PC-9 (cell line): Measurements from ENCODE around the gene NINJ1. TPM values are rescaled to one million over a fixed set of nuclear protein-coding genes. Genes with fewer than 3 reads are reported as not detected.

Experiments used
- BruUV-seq: library from RNA; stranded (reverse); fragments of 400-500 nt; replicated peaks from 2 replicates; lab custom pipeline; 2021; lab: Mats Ljungman, UMichigan
- CTCF ChIA-PET: fragments of 300-600 bp; sonication (Branson Sonifier 250); formaldehyde crosslinking; loops from one replicate; lab custom pipeline; 2022; ENCODE audit warnings: antibody characterized with exemption; lab: Charles Lee
- POLR2A ChIA-PET: fragments of 300-600 bp; sonication (Branson Sonifier 250); formaldehyde crosslinking; loops from one replicate; lab custom pipeline; 2022; ENCODE audit warnings: antibody characterized with exemption; ENCODE audit not compliant: unreplicated experiment; lab: Charles Lee
- DNase-seq, 2 experiments: peaks; one replicate each; pipeline versions ENCODE4 v3.0.0 to v3.0.0-alpha.2; 2015 to 2022; ENCODE audit warnings: mixed read lengths in 1 of 2
- H2AFZ ChIP-seq: fragments of 200-600 bp; sonication (generic); 2 replicates; pipeline ENCODE4 v1.8.1; 2017; ENCODE audit warnings: antibody characterized with exemption
- H3F3A ChIP-seq: fragments of 200-600 bp; sonication (generic); 2 replicates; pipeline ENCODE4 v1.8.1; 2017; ENCODE audit warnings: antibody characterized with exemption, mild to moderate bottlenecking, low read depth; ENCODE audit not compliant: insufficient read depth
- H3K27ac ChIP-seq: fragments of 200-600 bp; sonication (generic); 2 replicates; pipeline ENCODE4 v1.6.1; 2016; ENCODE audit warnings: mixed run types
- H3K27me3 ChIP-seq: fragments of 200-600 bp; sonication (generic); 2 replicates; pipeline ENCODE4 v1.6.1; 2016; ENCODE audit warnings: low read depth, mixed run types; ENCODE audit not compliant: insufficient read depth
- H3K36me3 ChIP-seq: fragments of 200-600 bp; sonication (generic); 2 replicates; pipeline ENCODE4 v1.6.1; 2016; ENCODE audit warnings: low read depth, mixed run types
- H3K4me1 ChIP-seq: fragments of 200-600 bp; sonication (generic); replicated peaks from 2 replicates; pipeline ENCODE4 v1.6.1; 2016; ENCODE audit warnings: mixed run types; ENCODE audit not compliant: insufficient read depth
- H3K4me2 ChIP-seq: fragments of 200-600 bp; sonication (generic); 2 replicates; pipeline ENCODE4 v1.6.1; 2017; ENCODE audit warnings: mixed run types
- H3K4me3 ChIP-seq: fragments of 200-600 bp; sonication (generic); 2 replicates; pipeline ENCODE4 v1.6.1; 2016; ENCODE audit warnings: mixed run types
- H3K79me2 ChIP-seq: fragments of 200-600 bp; sonication (generic); 2 replicates; pipeline ENCODE4 v1.6.1; 2017; ENCODE audit warnings: low read depth, mixed run types
- H3K9me2 ChIP-seq: fragments of 200-600 bp; sonication (generic); 2 replicates; pipeline ENCODE4 v1.8.1; 2017; ENCODE audit warnings: mild to moderate bottlenecking; ENCODE audit not compliant: insufficient read depth
- H3K9me3 ChIP-seq: fragments of 200-600 bp; sonication (generic); 2 replicates; pipeline ENCODE4 v1.8.1; 2016; ENCODE audit warnings: low read depth; ENCODE audit not compliant: insufficient read depth
- H4K20me1 ChIP-seq: fragments of 200-600 bp; sonication (generic); 2 replicates; pipeline ENCODE4 v1.8.1; 2017; ENCODE audit not compliant: insufficient read depth
- CTCF ChIP-seq: fragments of 200-600 bp; sonication (generic); conservative IDR thresholded peaks from 2 replicates; pipeline ENCODE4 v1.6.1; 2017; ENCODE audit warnings: mixed run types, antibody characterized with exemption, mild to moderate bottlenecking, moderate library complexity
- EZH2 ChIP-seq: fragments of 200-600 bp; sonication (generic); IDR thresholded peaks from 2 replicates; pipeline ENCODE4 v1.8.0; 2017; ENCODE audit warnings: antibody characterized with exemption, low read depth
- intact Hi-C: fragments of 100-400 bp; cut with micrococcal nuclease; formaldehyde crosslinking; loops from one replicate; pipeline ENCODE4 v1.10.0; 2022; ENCODE audit not compliant: unreplicated experiment
- total RNA-seq: library from RNA; stranded (reverse); gene quantifications from 2 replicates; pipeline ENCODE4 v1.2.3, GENCODE V29; 2021

Gene NINJ1
- total RNA-seq, 1 experiment from 2014 or later, result 115 TPM

- no peak for DNase-seq
- Histone ChIP-seq H3F3A (peaks cover 28% of the 10 kb centered on the region), H3K4me3 (no peak overlapping the region), H3K9me3 (peaks cover 14% of the 10 kb centered on the region), H3K4me1 (peaks cover 22% of the 10 kb centered on the region), H3K4me2 (no peak overlapping the region), H3K36me3 (no peaks in the 10 kb centered on the region), H2AFZ (no peak overlapping the region), H4K20me1 (no peaks in the 10 kb centered on the region), H3K79me2 (no peaks in the 10 kb centered on the region), H3K9me2 (no peaks in the 10 kb centered on the region), H3K27ac (no peak overlapping the region), H3K27me3 (no peaks in the 10 kb centered on the region)
- TF ChIP-seq CTCF, result no peak
- TF ChIP-seq EZH2, result no peak
- POLR2A ChIA-PET, result interaction anchor here (0.6 kb wide), 1 partner anchor 260 kb away, joined by 4 read pairs; no protein-coding TSS in a partner anchor
- no TSS peak for BruUV-seq
- intact Hi-C loops, result no loop called here
- CTCF ChIA-PET, result no interaction called here
Measured at GRCh38 chr9:93089481-93089991, 44.5 kb downstream of the NINJ1 start.

- Histone ChIP-seq H3K4me1 (peaks cover 22% of the 10 kb centered on the region), H3K36me3 (no peaks in the 10 kb centered on the region), H2AFZ (no peak overlapping the region), H3K9me2 (no peaks in the 10 kb centered on the region), H3K27me3 (no peaks in the 10 kb centered on the region), H3F3A (peaks cover 28% of the 10 kb centered on the region), H3K27ac (no peak overlapping the region), H3K79me2 (no peaks in the 10 kb centered on the region), H3K4me2 (no peak overlapping the region), H4K20me1 (no peaks in the 10 kb centered on the region), H3K4me3 (no peak overlapping the region), H3K9me3 (peaks cover 14% of the 10 kb centered on the region)
- DNase-seq, result no peak
- ChIA-PET POLR2A (interaction anchor here (0.6 kb wide), 1 partner anchor 259 kb away, joined by 4 read pairs; no protein-coding TSS in a partner anchor), CTCF (no interaction called here)
- intact Hi-C loops, result no loop called here
- no TSS peak for BruUV-seq
- TF ChIP-seq CTCF, result no peak
- TF ChIP-seq EZH2, result no peak
Measured at GRCh38 chr9:93089024-93089423, 45.0 kb downstream of the NINJ1 start.

- ChIA-PET POLR2A (no interaction called here), CTCF (no interaction called here)
- intact Hi-C loops, result no loop called here
- TF ChIP-seq EZH2 (no peak), CTCF (no peak)
- Histone ChIP-seq H3K9me2 (no peaks in the 10 kb centered on the region), H3K36me3 (no peaks in the 10 kb centered on the region), H4K20me1 (no peaks in the 10 kb centered on the region), H3K4me2 (no peak overlapping the region), H3K9me3 (peaks cover 14% of the 10 kb centered on the region), H3K79me2 (no peaks in the 10 kb centered on the region), H3K4me1 (peaks cover 21% of the 10 kb centered on the region), H2AFZ (no peak overlapping the region), H3K4me3 (no peak overlapping the region), H3K27me3 (no peaks in the 10 kb centered on the region), H3K27ac (no peak overlapping the region), H3F3A (peaks cover 28% of the 10 kb centered on the region)
- DNase-seq, result no peak
- no TSS peak for BruUV-seq
Measured at GRCh38 chr9:93088656-93089015, 45.4 kb downstream of the NINJ1 start.
